Measurements from ENCODE around the gene TENM3. TPM values are rescaled to one million over a fixed set of nuclear protein-coding genes. Genes with fewer than 3 reads are reported as not detected.
A peak's percentile ranks its signal among the peaks of the same experiment; 100 is the strongest.

TENM3 gene
- total RNA-seq, 1 experiment from 2014 or later = not detected

- no peaks in the 10 kb centered on the region for H3K27me3 ChIP-seq (ENCODE audit: low read length)
- H3K9ac ChIP-seq (ENCODE audit: low read length) = no peak overlapping the region
- no peak overlapping the region for H3K4me2 ChIP-seq (ENCODE audit: low read depth, low read length, poor library complexity, severe bottlenecking)
- no peaks in the 10 kb centered on the region for H3K79me2 ChIP-seq (ENCODE audit: low read length)
- H3K4me3 ChIP-seq (ENCODE audit: low read length) = no peak overlapping the region
- no peaks in the 10 kb centered on the region for H4K20me1 ChIP-seq (ENCODE audit: insufficient read depth, low read depth, low read length)
- H3K36me3 ChIP-seq (ENCODE audit: insufficient read depth, low read length) = no peaks in the 10 kb centered on the region
- DNase-seq = no peak
- no peak overlapping the region for H3K27ac ChIP-seq (ENCODE audit: low read length)
- H3K9me3 ChIP-seq (ENCODE audit: low read length) = no peaks in the 10 kb centered on the region
- H3K9me2 ChIP-seq (replicated peaks; ENCODE audit: insufficient read depth, low read length) = no peaks in the 10 kb centered on the region
- H2AFZ ChIP-seq (ENCODE audit: low read length) = no peak overlapping the region
- no peaks in the 10 kb centered on the region for H3K4me1 ChIP-seq (ENCODE audit: low read length)
These were observed 560.9 kb downstream of the TENM3 start for GRCh38 chr4:182804131-182804530.

DNA sequence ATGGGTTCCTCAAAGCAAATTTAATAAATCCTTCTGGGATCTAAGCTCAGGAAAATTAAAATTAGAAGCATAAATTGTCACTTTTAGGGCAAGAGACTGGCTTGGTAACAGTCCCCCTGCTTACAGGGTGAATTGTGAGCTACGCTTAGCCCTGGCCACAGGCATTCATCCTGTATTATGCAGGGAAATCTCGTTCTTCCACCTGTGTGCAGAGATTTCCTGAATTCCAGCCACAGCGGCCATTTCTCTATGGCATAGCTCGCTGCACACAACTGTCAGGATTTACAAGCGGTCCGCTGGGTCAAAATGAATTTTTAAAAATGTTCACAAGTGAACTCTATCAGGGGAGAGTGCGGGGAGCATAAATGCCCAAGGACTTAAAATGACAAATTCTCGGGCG is 562.1 kb downstream of the TENM3 start:
- H3K9me3 ChIP-seq (ENCODE audit: low read length) = no peaks in the 10 kb centered on the region
- no peaks in the 10 kb centered on the region for H4K20me1 ChIP-seq (ENCODE audit: insufficient read depth, low read depth, low read length)
- H3K9ac ChIP-seq (ENCODE audit: low read length) = no peak overlapping the region
- H2AFZ ChIP-seq (ENCODE audit: low read length) = no peak overlapping the region
- H3K27ac ChIP-seq (ENCODE audit: low read length) = no peak overlapping the region
- no peaks in the 10 kb centered on the region for H3K4me1 ChIP-seq (ENCODE audit: low read length)
- H3K27me3 ChIP-seq (ENCODE audit: low read length) = no peaks in the 10 kb centered on the region
- H3K79me2 ChIP-seq (ENCODE audit: low read length) = no peaks in the 10 kb centered on the region
- H3K4me3 ChIP-seq (ENCODE audit: low read length) = no peak overlapping the region
- no peaks in the 10 kb centered on the region for H3K9me2 ChIP-seq (replicated peaks; ENCODE audit: insufficient read depth, low read length)
- H3K4me2 ChIP-seq (ENCODE audit: low read depth, low read length, poor library complexity, severe bottlenecking) = no peak overlapping the region
- no peaks in the 10 kb centered on the region for H3K36me3 ChIP-seq (ENCODE audit: insufficient read depth, low read length)
- DNase-seq = no peak

DNA sequence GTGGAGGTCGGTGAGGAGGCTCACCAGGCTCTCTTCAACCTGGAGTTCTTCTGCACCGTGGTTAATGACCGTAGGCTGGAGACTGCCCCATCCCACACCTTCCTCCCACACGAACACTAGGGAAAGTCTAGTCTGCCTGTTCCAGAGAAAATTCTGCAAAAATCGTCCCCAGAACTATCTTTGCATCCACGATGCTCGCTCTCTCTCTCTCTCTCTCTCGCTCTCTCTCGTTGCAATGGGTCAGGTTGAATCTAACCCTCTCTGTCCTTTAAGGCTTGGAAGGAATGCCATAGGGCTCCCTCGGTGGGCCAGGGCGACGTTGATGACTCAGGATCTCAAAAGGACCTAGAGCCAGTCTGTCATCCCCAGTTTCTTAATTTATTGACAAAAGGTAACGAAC is 562.5 kb downstream of the TENM3 start:
- Histone ChIP-seq H3K4me1 (ENCODE audit: low read length) (no peaks in the 10 kb centered on the region), H4K20me1 (ENCODE audit: insufficient read depth, low read depth, low read length) (no peaks in the 10 kb centered on the region), H3K27ac (ENCODE audit: low read length) (no peak overlapping the region), H3K9ac (ENCODE audit: low read length) (no peak overlapping the region), H3K36me3 (ENCODE audit: insufficient read depth, low read length) (no peaks in the 10 kb centered on the region), H3K9me3 (ENCODE audit: low read length) (no peaks in the 10 kb centered on the region), H2AFZ (ENCODE audit: low read length) (no peak overlapping the region), H3K9me2 (replicated peaks; ENCODE audit: insufficient read depth, low read length) (no peaks in the 10 kb centered on the region), H3K4me3 (ENCODE audit: low read length) (no peak overlapping the region), H3K4me2 (ENCODE audit: low read depth, low read length, poor library complexity, severe bottlenecking) (no peak overlapping the region), H3K79me2 (ENCODE audit: low read length) (no peaks in the 10 kb centered on the region), H3K27me3 (ENCODE audit: low read length) (no peaks in the 10 kb centered on the region)
- DNase-seq = no peak

DNA sequence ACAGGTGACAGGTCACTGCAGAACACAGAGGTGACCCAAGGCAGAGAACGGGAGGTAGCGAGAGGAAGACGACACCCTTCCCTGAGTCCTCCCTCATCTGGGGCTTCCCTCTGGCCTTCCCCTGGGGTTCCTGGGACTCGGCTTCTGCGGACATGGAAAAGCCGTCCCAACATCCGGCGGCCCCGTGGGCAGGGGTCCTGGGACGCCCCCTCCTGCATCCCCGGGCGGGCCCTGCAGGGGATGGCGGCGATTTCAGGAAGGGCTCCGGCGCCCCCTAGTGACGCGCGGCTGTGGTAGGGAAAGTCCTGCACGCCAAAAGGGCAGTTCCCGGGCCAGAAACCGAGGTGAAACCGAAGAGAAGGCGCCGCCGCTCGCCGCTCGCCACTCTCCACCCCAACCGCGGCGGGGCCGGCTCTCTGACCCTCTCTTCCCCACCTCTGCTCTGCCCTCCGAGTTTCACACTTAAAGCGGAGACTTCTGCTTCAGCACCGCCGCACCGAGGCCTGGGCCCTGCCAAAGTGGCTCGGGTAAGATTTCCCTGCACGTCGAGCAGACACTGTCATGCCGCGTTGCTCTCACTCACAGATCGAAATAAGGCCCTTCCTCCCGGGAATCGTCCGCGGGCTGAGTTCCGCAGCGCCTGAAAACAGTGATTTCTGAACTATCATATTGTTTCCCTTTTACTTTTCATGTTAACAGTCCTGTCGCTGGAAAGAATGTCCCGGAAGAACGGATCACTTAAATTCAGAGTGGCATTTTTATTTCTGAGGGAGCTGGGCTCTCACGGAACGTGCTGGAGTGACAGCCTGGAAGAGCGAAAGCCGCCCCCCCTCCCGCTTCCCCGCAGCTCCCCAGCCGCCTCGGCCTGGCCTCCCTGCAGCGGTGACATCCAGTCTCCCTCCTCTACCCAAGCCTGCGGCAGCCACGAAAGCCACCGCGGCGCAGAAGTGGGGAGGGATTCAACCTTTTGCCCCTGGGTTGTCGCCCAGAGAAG is 563.4 kb downstream of the TENM3 start:
- Histone ChIP-seq H3K27me3 (ENCODE audit: low read length) (no peaks in the 10 kb centered on the region), H3K9me3 (ENCODE audit: low read length) (no peaks in the 10 kb centered on the region), H3K4me1 (ENCODE audit: low read length) (no peaks in the 10 kb centered on the region), H3K9ac (ENCODE audit: low read length) (no peak overlapping the region), H3K9me2 (replicated peaks; ENCODE audit: insufficient read depth, low read length) (no peaks in the 10 kb centered on the region), H3K27ac (ENCODE audit: low read length) (no peak overlapping the region), H3K79me2 (ENCODE audit: low read length) (no peaks in the 10 kb centered on the region), H4K20me1 (ENCODE audit: insufficient read depth, low read depth, low read length) (no peaks in the 10 kb centered on the region), H3K36me3 (ENCODE audit: insufficient read depth, low read length) (no peaks in the 10 kb centered on the region), H2AFZ (ENCODE audit: low read length) (no peak overlapping the region), H3K4me2 (ENCODE audit: low read depth, low read length, poor library complexity, severe bottlenecking) (no peak overlapping the region), H3K4me3 (ENCODE audit: low read length) (no peak overlapping the region)
- DNase-seq = peak; percentile 66

GRCh38 chr4:182807346-182807745 is 564.1 kb downstream of the TENM3 start:
- H2AFZ ChIP-seq (ENCODE audit: low read length) = no peak overlapping the region

GRCh38 chr4:182807767-182808548 is 564.8 kb downstream of the TENM3 start:
- Histone ChIP-seq H3K27ac (ENCODE audit: low read length) (no peak overlapping the region), H3K79me2 (ENCODE audit: low read length) (no peaks in the 10 kb centered on the region), H2AFZ (ENCODE audit: low read length) (no peak overlapping the region), H3K4me3 (ENCODE audit: low read length) (no peak overlapping the region), H3K9me3 (ENCODE audit: low read length) (no peaks in the 10 kb centered on the region), H4K20me1 (ENCODE audit: insufficient read depth, low read depth, low read length) (no peaks in the 10 kb centered on the region), H3K9ac (ENCODE audit: low read length) (no peak overlapping the region), H3K4me2 (ENCODE audit: low read depth, low read length, poor library complexity, severe bottlenecking) (no peak overlapping the region), H3K4me1 (ENCODE audit: low read length) (no peaks in the 10 kb centered on the region), H3K27me3 (ENCODE audit: low read length) (no peaks in the 10 kb centered on the region), H3K36me3 (ENCODE audit: insufficient read depth, low read length) (no peaks in the 10 kb centered on the region), H3K9me2 (replicated peaks; ENCODE audit: insufficient read depth, low read length) (no peaks in the 10 kb centered on the region)
- no peak for DNase-seq

More at GRCh38 chr4:182807346-182807745, 564.1 kb downstream of the TENM3 start:
- no peak overlapping the region for H3K27ac ChIP-seq (ENCODE audit: low read length)
- H3K79me2 ChIP-seq (ENCODE audit: low read length) = no peaks in the 10 kb centered on the region
- no peaks in the 10 kb centered on the region for H4K20me1 ChIP-seq (ENCODE audit: insufficient read depth, low read depth, low read length)
- no peak overlapping the region for H3K4me2 ChIP-seq (ENCODE audit: low read depth, low read length, poor library complexity, severe bottlenecking)
- no peak for DNase-seq
- no peaks in the 10 kb centered on the region for H3K36me3 ChIP-seq (ENCODE audit: insufficient read depth, low read length)
- no peak overlapping the region for H3K4me3 ChIP-seq (ENCODE audit: low read length)
- no peaks in the 10 kb centered on the region for H3K9me3 ChIP-seq (ENCODE audit: low read length)
- H3K9me2 ChIP-seq (replicated peaks; ENCODE audit: insufficient read depth, low read length) = no peaks in the 10 kb centered on the region
- H3K4me1 ChIP-seq (ENCODE audit: low read length) = no peaks in the 10 kb centered on the region
- no peaks in the 10 kb centered on the region for H3K27me3 ChIP-seq (ENCODE audit: low read length)
- H3K9ac ChIP-seq (ENCODE audit: low read length) = no peak overlapping the region

DNA sequence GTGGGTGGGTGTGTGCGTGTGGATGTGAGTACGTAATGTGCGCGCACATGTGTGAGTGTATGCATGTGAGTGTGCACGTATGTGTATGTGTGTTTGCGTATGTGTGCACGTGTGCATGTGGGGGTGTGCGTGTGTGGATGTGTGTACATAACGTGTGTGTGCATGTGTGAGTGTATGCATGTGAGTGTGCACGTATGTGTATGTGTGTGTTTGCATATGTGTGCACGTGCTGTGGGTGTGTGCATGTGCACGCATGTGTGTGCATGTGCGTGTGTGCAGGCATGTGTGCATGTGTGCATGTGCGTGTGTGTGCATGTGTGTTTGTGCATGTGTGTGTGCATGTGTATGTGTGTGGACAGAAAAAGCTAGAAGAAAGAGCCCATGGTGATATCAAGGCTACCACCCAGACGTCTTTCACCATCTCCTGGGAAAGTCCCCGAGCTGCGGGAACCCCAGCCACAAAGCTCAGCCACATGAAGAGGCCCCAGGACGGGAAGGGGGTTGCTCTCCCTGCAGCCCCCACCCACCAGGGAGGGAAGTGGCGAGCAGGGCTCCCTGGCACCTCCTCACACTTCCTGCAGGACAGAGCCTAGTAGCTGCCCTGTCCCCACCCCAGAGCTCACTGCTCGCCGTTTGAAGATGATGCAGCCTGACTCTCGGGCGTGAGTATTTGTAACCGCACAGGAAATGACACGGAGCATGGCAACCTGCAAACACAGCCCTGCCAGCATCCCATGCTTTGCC is 565.6 kb downstream of the TENM3 start:
- Histone ChIP-seq H3K9me2 (replicated peaks; ENCODE audit: insufficient read depth, low read length) (no peaks in the 10 kb centered on the region), H4K20me1 (ENCODE audit: insufficient read depth, low read depth, low read length) (no peaks in the 10 kb centered on the region), H2AFZ (ENCODE audit: low read length) (no peak overlapping the region), H3K27ac (ENCODE audit: low read length) (no peak overlapping the region), H3K9me3 (ENCODE audit: low read length) (no peaks in the 10 kb centered on the region), H3K9ac (ENCODE audit: low read length) (no peak overlapping the region), H3K4me1 (ENCODE audit: low read length) (no peaks in the 10 kb centered on the region), H3K79me2 (ENCODE audit: low read length) (no peaks in the 10 kb centered on the region), H3K4me2 (ENCODE audit: low read depth, low read length, poor library complexity, severe bottlenecking) (no peak overlapping the region), H3K27me3 (ENCODE audit: low read length) (no peaks in the 10 kb centered on the region), H3K36me3 (ENCODE audit: insufficient read depth, low read length) (no peaks in the 10 kb centered on the region), H3K4me3 (ENCODE audit: low read length) (no peak overlapping the region)
- DNase-seq = no peak
